Mammary epithelial cell (primary cell): Measurements from ENCODE around the gene HPSE2.

Experiments
- CTCF ChIP-seq, 2 donors: IDR thresholded peaks in 1 of 2; conservative IDR thresholded peaks in 1 of 2; 2 replicates each; pipeline ENCODE4 v1.5.1; 2011 to 2012; ENCODE audit warnings: inconsistent platforms in 2 of 2, low read length in 2 of 2, mild to moderate bottlenecking in 2 of 2, control low read depth in 1 of 2, low read depth in 1 of 2; ENCODE audit not compliant: insufficient read depth in 1 of 2; ENCODE audit errors: extremely low read depth in 1 of 2
- EZH2 ChIP-seq: IDR thresholded peaks from 2 replicates; pipeline ENCODE4 v1.6.1; 2012; ENCODE audit warnings: low read length, inconsistent platforms, borderline replicate concordance

DNA sequence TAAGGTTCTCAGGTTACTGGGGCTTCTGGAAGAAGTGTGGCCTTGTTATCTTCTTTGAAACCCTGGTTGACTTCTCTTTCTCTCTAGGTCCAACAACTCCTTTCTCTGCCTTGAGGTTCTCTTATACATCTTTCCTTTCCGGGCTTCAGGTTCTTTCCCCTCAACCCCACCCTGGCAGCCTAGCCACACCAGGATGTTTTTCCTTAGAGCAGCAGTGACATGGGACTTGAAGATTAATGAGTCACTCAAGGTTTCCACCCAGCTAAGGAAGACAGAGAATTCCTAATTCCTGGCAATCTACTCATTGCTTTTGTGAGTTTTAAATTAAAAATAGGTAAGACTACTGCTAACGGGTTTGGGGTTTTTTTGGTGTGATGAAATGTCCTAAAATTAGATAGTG is 667.1 kb downstream of the HPSE2 start:
- TF ChIP-seq CTCF (conservative IDR thresholded peaks at IDR 0.05 in 1 of 2, IDR thresholded peaks at IDR 0.05 in 1 of 2; ENCODE audit: extremely low read depth in 1 of 2, insufficient read depth in 1 of 2, low read depth in 1 of 2, low read length in 2 of 2) = no peak
- no peak for TF ChIP-seq EZH2
